Raji (cell line): ENCODE measurements around the gene MLXIP.

Experiments used
- POLR2A ChIP-seq: IDR thresholded peaks from 2 replicates; pipeline ENCODE4 v1.6.1; 2011; ENCODE audit warnings: low read depth, low read length, control low read depth; ENCODE audit not compliant: insufficient read depth

The MLXIP gene

DNA sequence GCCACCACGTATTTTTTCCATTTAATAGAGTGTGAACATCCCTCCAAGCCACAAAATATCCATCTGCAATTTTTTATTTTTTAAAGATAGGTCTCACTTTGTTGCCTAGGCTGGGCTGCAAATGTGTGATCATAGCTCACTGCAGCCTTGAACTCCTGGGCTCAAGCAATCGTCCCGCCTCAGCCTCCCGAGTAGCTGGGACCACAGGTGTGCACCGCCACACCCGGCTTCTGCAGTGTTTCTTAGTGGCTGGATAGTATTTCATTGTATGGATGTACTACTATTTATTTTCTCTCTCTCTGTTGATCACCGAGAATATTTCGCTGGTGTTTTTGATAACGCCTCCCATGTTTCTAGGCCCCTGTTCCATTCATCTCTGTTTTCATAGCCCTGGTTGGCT is 17.5 kb downstream of the MLXIP start:
- TF ChIP-seq POLR2A, result no peak

DNA sequence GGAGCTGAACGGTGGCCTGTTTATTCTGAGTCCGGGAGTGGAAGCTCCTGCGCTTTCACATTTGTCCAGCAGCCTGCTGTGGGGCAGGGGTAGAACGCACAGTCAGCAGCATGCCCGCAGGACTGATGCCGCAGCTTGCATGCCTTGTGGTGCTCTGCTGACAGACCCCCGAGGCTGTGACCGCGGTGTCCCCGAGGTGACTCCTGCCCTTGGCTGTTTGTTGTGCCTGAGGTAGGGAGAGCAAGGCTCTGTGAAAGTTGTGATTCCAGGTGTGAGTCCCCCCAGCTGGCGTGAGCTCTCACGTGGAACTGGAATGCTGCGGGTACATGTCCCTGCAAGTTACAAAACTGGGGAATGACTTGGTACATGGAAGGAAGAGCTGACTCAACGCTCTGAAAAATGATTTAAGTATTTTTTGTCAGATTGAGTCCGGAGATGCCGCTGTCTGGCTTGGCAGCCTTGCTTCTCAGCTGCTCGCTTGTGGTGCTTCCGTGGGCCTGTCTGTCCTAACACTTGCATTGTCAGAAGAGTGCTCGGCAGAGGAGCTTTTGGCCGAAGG is 18.1 kb downstream of the MLXIP start:
- TF ChIP-seq POLR2A, result no peak

DNA sequence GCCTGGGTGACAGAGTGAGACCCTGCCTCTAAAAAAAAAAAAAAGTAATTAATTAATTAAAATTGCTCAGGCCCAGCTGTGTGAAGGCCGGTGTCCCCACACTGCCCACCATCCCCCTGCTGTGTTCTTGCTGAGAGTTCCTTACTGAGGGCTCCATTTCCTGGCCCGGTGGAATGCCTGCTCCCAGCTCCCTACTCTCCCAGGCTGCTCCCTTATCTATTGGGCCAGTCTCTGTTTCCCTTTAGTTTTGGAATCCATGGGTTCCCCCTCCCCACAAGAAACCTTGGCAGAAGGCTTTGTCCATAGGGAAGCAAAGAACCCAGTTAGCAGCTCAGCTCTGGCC is 19.0 kb downstream of the MLXIP start:
- no peak for TF ChIP-seq POLR2A

DNA sequence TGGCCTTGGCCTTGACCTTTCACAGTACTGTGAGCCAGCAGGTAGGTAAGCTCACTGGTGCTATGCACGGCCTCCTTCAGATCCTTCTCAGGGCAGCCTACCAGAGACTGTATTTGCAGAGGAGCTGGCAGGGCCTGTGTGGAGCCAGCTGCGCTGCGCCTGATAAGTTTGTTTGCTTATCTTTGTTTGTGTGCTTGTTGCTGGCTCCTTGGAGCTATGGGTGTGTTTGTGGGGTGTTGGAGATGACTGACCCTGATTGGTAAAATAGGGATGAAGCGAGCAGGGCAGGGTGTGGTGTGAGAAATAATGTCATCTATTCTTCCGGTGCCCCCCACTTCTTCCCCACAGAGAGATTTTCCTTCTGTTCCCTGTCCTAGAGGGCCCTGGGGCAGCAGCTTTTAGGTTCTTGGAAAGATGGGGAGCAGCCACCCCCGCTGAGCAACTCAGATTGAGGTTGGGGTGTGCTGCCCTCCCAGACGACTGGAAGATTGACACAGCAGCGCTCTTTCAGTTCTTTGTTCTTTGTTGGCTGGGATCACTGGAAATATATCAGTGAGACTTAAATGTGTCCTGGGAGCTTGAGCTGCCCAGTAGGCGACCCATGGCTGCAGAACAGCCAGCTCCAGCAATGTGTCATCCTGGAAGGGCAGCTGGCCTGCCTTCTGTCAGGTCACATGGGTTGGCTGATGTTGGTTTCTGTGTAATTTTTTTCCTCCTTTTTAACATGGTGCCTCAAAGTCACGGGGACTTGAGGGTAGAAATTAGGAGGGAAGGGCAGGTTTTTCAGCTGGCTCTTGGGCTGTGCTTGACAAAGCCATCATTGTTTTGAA is 19.6 kb downstream of the MLXIP start:
- TF ChIP-seq POLR2A, result no peak

DNA sequence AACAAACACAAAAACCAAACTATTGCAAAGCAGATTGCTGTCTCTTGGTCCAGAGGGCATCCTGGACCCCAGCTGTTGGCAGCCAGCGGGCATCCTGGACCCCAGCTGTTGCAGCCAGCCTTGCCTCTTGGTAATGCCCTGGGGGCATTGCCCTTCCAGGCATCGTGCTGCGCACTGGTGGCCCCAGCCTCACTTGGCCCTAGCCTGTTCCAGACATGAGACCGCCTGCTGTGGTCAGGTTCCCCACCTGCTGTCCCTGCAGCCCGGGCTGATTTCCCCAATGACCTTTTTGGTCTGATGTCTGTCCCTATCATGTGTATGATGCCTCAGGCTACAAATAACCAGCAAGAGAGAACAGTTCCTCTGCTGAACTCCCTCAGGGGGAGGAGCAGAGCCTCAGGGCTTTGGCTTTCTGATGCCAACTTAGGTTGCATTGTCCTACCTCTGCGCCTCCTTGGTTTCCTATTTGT is 20.8 kb downstream of the MLXIP start:
- no peak for TF ChIP-seq POLR2A

DNA sequence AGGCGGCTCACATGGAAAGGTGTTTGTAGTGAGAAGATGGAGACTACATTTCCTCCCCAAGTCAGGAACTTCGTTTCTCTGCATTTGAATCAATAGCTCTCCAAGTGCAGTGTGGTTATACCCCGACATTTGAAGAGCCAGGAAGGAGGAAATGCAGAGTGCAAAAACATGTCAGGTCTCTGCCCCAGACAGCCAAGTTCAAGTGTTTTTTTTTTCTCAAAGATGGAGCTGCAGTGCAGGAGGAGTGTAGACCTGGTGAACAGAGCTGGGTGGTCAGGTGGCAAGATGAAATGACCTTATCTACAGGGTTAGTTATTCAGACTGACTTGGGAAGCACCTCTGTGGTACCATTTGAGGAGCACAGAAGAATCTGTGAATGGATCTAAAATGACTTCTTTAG is 21.3 kb downstream of the MLXIP start:
- no peak for TF ChIP-seq POLR2A

DNA sequence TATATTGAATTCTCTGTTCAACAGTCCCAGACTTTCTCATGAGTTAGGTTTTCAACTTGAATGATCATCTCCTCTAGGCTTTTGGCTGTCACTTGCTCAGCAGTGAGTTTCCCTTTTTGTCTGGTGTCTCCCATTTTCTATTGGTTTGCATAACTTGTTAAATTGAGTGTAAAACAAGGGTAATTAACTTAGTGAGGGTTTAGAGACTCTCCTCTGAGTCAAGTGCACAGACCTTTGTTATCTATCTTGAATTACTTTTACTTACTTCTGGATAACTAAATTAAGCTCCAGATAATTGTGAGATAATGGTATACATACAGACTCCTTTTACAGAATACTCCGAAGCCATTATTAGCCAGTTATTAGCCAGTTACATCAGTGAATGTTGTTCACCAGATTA is 22.0 kb downstream of the MLXIP start:
- TF ChIP-seq POLR2A, result no peak

DNA sequence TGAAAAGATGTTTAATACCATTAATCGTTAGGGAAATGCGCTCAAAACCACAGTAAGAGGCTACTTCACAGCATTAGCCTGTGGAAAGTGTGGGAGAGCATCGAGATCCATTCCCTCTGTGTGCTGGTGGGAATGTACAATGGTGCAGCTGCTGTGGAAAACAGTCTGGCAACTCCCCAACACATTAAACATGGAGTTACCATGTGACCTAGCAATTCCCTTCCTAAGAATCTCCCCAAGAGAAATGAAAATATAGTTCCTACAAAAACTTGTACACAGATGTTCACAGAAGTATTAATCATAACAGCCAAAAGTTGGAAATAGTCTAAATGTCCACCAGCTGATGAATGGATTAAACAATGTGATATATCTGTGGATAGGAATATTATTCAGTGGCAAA is 23.8 kb downstream of the MLXIP start:
- no peak for TF ChIP-seq POLR2A

DNA sequence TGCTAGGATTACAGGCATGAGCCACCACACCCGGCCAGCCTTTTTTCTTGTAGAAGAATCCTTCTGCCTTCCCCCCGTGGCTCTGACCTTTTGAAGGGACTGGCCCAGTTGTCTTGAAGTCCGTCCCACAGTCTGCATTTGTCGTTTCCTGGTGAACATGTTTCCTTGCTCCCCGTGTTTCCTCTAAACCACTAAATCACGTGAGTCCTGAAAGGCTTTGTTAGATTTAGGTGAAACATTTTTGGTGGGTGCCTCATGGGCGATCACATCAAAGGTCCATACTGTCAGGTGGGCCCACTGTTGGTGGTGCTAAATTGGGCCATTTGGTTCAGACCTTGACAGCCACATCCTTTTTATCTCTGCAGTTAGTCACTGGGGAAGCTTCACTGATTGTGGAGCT is 26.3 kb downstream of the MLXIP start:
- no peak for TF ChIP-seq POLR2A

DNA sequence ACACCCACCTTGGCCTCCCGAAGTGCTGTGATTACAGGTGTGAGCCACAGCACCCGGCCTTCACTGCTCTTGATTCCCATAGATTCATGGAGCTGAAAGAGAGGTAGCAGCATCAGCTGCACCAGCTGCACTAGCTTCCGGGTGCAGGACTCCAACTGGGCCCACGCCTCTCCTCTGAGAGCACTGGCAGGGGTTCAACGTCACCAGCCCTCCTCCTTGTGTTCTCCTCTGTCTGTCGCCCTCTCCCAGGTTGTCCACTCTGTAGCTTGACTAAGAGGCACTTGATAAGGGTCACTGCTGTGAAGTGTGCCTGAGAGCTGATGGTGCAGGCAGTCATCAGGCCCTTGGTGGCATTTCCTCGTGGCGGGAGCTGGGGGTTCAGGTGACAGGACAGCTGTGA is 28.3 kb downstream of the MLXIP start:
- TF ChIP-seq POLR2A, result no peak

DNA sequence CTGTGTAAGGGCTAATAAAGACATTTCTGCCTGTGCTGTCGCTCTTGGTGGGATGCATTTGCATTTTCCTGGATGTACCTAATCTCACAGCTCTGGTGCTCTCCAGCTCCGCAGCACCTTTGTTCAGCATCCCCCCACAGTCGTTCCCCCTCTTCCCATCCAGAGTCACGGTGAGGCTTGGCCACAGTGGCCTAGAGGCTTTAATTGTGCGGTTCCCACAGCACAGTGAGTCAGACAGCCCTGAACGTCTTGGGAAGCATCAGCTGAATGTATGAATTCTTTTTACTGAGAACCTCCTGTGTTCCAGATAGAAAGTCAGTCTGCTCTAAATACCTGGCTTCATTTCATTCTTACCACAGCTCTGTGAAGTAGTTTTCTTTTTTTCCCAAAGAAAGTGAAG is 28.7 kb downstream of the MLXIP start:
- TF ChIP-seq POLR2A, result no peak

DNA sequence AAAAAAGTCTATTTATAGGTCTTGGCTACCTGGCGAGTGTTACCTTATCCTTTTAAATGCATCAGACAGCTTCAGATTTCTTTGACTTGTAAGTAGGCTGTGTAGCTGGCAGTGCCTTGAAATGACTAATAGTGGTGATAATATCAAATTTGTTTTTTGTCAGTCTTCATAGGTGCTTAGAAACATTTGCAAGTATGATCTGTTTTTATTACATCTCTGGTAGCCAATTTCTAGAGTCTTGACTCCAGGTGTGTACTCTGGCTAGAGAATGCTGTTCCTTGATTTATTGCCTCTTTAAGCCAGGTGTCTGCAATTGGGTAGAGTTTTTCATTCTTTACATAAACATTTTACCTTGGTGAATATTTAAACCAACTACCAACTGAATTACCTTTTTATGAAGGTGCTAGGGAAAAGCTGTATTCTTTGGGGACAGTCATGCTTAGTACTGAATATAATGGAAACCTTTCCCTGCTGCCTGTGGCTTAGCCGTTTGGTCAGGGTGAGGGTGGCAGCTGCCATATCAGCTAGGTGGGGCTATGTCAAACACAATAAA is 32.6 kb downstream of the MLXIP start:
- no peak for TF ChIP-seq POLR2A

DNA sequence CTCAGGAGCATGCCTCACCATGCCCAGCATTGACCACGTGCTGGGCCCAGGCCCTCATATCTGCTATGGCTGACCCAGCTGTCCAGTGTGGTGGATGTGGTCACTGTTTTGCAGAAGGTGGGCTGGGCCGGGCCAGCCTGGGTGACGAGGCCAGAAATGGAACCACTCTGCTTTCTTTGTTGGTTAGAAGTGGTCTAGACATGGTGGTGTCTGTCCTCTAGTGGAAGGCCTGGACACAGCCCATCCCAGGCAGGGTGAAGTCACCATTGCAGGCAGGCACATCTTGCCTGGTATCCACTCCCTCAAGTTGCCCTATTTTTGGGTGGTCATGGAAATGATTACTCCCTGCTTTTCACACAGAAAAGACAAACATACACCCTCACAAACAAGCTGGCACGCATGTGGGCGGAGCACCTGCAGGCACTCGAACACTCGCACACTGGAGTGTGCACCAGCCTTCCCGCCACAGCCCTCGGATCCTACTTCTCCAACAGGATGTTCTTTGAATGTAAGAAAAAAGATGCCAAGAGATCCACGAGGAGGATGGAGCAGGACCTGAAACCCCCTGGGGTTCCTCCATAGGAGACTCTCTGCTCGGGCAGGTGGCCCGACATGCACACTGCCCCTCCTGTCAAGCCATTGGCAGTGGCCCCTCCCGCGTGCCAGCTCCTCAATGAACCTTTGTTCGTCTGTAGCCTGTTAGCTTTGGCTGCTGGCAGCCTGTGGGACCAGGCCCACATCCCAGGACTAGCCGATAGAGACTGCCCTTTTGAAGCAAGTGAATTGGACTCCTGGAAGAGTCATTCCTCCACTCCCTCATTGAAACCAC is 38.4 kb downstream of the MLXIP start:
- TF ChIP-seq POLR2A, result no peak

DNA sequence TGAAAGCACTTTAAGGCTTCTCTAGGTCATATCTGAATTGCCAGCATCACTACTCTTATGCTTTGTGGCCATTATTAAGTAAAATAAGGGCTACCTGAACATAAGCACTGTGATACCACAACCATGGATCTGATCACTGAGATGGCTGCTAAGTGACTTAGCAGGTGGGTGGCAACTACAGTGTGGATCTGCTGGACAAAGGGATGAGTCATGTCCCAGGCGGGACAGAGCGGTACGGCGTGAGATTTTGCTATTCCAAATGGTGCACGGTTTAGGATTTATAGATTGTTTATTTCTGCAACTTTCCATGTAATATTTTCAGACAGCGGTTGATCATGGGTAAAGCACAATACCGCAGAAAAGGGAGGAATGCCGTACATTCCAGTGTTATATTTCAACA is 39.4 kb downstream of the MLXIP start:
- no peak for TF ChIP-seq POLR2A

DNA sequence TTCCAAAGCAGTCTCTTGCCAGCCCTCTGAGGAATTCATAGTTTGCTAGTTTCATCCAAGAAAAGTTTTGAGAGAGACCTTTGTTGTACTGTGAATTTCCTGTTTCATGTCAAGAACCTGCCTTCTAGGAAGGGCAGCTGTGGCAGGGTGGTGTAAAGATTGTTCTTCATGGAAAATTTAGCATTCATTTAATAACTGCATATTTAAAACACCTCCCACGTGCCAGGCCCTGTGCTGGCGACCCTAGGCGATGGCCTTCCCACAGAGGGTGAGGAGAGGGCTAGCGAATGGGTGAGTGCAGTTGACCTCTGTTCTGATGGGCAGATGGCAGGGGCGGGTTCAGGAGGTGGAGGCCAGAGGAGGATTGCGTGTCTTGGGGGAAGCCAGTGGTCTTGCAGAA is 43.2 kb downstream of the MLXIP start:
- TF ChIP-seq POLR2A, result no peak
